NCI-H1694 treated with DMSO at 0.1 percent for 48 hours (cell line): ENCODE data around the gene B4GALT1.
"Not testable (repeated sequence)": the region's sequence is repeated elsewhere in the genome, so short reads cannot be mapped to it uniquely, and the experiment has no call there.

Experiments
- DNase-seq: peaks from one replicate; lab custom pipeline; 2025; lab: John Stamatoyannopoulos, UW

B4GALT1 gene

DNA sequence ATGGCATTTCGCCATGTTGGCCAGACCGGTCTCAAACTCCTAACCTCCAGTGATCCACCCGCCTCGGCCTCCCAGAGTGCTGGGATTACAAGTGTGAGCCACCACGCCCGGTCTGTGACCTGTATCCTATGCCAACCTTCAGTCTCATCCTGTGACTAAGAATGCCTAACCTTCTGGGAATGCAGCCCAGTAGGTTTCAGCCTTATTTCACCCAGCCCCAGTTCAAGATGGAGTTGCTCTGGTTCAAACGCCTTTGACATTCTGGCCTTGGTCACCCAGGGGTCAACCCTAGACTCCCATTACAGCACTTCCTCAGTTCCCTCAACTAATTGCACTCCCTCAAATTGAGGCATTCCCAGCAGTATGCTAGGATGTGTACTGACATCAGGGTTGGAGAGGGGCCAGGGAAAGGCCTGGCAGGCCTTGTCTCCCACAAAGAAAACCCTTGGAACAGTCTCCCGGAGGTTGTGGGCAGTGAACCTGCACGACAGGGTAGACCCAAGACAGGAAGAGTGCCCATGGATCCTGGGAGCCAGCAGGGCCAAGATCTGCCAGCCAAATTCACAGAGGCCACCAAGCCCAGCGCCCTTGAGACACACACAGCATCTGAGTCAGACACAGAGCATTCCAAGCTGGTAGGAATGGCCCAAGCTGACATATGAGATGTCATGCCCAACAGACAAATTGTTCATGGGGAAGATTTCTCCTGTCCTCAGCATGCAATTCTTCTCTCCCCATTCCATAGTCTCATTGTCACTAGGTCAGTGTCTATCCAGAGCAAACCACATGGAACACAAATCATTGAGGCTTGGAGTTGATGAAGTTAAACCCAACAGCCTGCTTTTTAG is 65.8 kb downstream of the B4GALT1 start:
- no peak for DNase-seq

GRCh38 chr9:33099754-33100153 is 67.4 kb downstream of the B4GALT1 start:
- no peak for DNase-seq

DNA sequence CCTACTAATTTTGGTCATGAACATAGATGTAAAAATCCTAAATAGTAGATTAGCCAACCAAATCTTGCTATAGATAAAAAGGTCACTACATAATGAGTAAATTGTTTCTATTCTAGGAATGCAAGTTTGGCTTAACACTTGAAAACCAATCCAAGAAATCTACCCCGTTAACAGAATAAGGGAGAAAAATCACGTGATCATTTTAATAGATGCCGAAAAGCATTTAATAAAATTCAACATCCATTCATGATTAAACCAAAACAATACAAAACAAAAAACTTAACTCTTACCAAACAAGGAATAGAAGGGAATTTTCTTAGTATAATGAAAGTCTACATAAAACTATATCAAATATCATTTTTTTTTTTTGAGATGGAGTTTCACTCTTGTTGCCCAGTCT is 69.9 kb downstream of the B4GALT1 start:
- no peak for DNase-seq

GRCh38 chr9:33092634-33093033 is 74.5 kb downstream of the B4GALT1 start:
- DNase-seq = no peak

GRCh38 chr9:33085672-33086071 is 81.5 kb downstream of the B4GALT1 start:
- not testable (repeated sequence) for DNase-seq

DNA sequence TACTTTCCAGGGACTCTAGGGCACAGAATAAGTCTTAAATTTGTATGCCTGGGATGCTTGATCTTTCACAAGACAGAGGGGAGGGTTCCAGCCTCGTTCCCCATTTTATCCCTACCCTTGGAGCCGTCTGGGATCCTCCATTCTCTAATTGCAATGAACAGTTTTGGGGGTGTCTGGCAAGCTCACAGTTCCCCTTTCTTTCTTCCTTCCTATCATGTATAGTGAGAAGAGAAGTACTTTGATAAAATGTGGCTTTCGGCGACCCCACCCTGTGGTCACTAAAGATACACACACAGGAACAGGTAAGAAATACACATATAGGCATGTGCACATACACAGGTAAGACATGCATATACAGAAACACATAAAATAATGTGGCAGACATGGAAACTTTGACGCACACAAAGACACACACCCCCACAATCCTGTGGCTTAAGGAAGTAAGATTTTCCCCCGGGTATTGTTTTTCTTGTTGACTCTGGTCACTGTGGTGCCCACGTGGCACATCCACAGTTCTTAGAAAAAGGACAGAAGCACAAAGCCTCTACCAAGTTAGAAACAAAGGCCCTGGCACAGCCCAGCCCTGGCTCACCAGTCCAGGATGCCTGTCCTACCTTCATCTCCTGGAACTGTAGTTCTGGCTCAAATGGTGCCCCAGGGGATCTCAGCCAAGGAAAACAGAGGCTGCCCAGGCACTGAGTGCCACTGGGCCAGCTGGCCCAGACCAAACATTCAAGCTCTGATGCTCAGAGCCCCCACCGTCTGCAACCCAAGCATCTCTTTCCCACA is 84.4 kb downstream of the B4GALT1 start:
- no peak for DNase-seq

DNA sequence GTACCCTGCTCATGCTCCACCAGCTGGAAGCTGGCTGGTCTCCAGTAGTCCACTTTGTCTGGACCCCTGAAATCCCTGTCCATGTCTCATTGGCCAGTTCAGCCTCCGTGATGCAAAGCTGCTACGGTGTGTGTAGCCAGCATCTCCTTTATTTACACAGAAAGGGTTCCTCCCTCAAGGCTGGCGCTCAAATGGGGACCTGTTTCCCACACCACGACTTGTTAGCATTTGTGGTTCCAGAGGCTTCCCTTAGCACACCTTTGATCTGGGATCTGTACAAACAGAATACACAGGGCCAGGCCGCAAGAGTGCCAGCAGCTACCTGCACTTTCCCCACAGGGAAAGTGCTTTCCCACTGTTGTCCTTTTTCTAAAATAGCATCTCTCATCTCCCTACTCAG is 85.0 kb downstream of the B4GALT1 start:
- DNase-seq = no peak

GRCh38 chr9:33081128-33081851 is 85.8 kb downstream of the B4GALT1 start:
- DNase-seq = peak; percentile 94

DNA sequence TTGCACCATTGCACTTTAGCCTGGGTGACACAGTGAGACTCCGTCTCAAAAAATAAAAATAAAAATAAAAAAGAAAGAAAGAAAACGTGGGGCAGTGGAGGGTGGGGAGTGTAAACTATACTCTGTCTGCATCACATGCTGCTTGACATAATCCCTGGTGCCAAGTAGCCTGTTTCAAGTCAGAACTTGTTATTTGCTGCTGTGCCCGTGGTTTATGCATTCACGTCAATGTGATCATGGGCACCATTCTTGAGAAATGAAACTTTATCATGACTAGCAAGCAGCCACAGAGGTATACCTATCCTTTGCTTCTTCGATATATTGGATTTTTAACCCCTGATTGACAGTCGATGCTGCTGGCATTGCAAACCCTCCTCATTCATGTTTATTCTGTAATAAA is 86.6 kb downstream of the B4GALT1 start:
- no peak for DNase-seq

- peak; percentile 98 for DNase-seq
Observed at GRCh38 chr9:33076046-33077004, 90.8 kb downstream of the B4GALT1 start, which contains the start of gene SMU1. TSS of gene SMU1 (minus strand) at chr9:33076674. CDS start at chr9:33076608, 66 bp downstream.

DNA sequence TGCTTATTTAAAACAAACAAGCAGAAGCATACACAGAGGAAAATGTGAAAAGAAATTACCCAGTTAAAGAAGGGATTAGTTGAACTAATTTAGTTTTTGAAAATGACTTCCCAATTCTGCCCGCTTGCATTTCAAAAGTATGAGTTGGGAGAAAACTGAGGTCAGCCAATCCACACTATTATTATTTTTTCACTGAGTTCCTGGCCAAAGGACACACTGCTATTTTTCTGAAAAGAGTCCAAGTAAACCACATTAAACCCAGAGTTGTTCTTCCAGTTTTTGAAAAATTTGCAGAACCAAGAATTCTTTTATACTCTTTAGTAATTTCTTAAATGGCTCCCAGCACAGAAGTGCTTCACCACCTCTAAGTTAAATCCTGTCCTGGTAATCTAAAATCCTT is 98.1 kb downstream of the B4GALT1 start:
- DNase-seq = no peak

GRCh38 chr9:33065157-33066076 is 101.7 kb downstream of the B4GALT1 start:
- no peak for DNase-seq
